ENCODE results near the gene IZUMO4.
"Not testable (repeated sequence)": the region's sequence is repeated elsewhere in the genome, so short reads cannot be mapped to it uniquely, and the experiment has no call there.

The IZUMO4 gene

GRCh38 chr19:2110822-2111221, 14.1 kb downstream of the IZUMO4 start:
- no peak for DNase-seq

GRCh38 chr19:2111425-2111824, 14.7 kb downstream of the IZUMO4 start:
- no peak for DNase-seq

- DNase-seq, result no peak
Observed at GRCh38 chr19:2111886-2112285, 15.2 kb downstream of the IZUMO4 start.

- no peak for DNase-seq
Observed at GRCh38 chr19:2112516-2113320, 16.0 kb downstream of the IZUMO4 start.

GRCh38 chr19:2113439-2114211, 16.9 kb downstream of the IZUMO4 start:
- no peak for DNase-seq

- no peak for DNase-seq
Observed at GRCh38 chr19:2114218-2114617, 17.5 kb downstream of the IZUMO4 start.

- no peak for DNase-seq
Observed at GRCh38 chr19:2114821-2115220, 18.1 kb downstream of the IZUMO4 start.

- DNase-seq, result no peak
Observed at GRCh38 chr19:2115324-2115723, 18.6 kb downstream of the IZUMO4 start.

- no peak for DNase-seq
Observed at GRCh38 chr19:2115911-2116426, 19.3 kb downstream of the IZUMO4 start.

- no peak for DNase-seq
Observed at GRCh38 chr19:2116507-2116906, 19.8 kb downstream of the IZUMO4 start.

- no peak for DNase-seq
Observed at GRCh38 chr19:2117215-2117960, 20.7 kb downstream of the IZUMO4 start.

GRCh38 chr19:2118438-2118837, 21.7 kb downstream of the IZUMO4 start:
- DNase-seq, result no peak

- no peak for DNase-seq
Observed at GRCh38 chr19:2119921-2120785, 23.4 kb downstream of the IZUMO4 start.

GRCh38 chr19:2120821-2121220, 24.1 kb downstream of the IZUMO4 start:
- DNase-seq, result no peak

GRCh38 chr19:2121416-2122051, 24.8 kb downstream of the IZUMO4 start:
- DNase-seq, result no peak

GRCh38 chr19:2122251-2122650, 25.5 kb downstream of the IZUMO4 start:
- no peak for DNase-seq

GRCh38 chr19:2122982-2123381, 26.3 kb downstream of the IZUMO4 start:
- no peak for DNase-seq

- no peak for DNase-seq
Observed at GRCh38 chr19:2123682-2124387, 27.1 kb downstream of the IZUMO4 start.

GRCh38 chr19:2126879-2127518, 30.3 kb downstream of the IZUMO4 start:
- DNase-seq, result no peak

GRCh38 chr19:2127758-2128157, 31.0 kb downstream of the IZUMO4 start:
- no peak for DNase-seq

- DNase-seq, result not testable (repeated sequence)
Observed at GRCh38 chr19:2128252-2128651, 31.5 kb downstream of the IZUMO4 start.
